Neuronal stem cell (in vitro differentiated cells): ENCODE results near the gene MRPL46.

Source experiments
- DNase-seq: peaks from one replicate; pipeline ENCODE4 v3.0.0-alpha.2; 2013; ENCODE audit warnings: low spot score
- H2AFZ ChIP-seq: one replicate; pipeline ENCODE4 v1.6.1; 2013; ENCODE audit warnings: mild to moderate bottlenecking, low read length, inconsistent platforms
- H2AK5ac ChIP-seq: 2 replicates; pipeline ENCODE4 v1.6.1; 2013; ENCODE audit warnings: low read depth, mild to moderate bottlenecking, inconsistent platforms, low read length, moderate library complexity, mixed read lengths
- H2BK120ac ChIP-seq: 2 replicates; pipeline ENCODE4 v1.6.1; 2013; ENCODE audit warnings: low read depth, mild to moderate bottlenecking, inconsistent platforms, low read length, moderate library complexity, mixed read lengths
- H2BK12ac ChIP-seq: one replicate; pipeline ENCODE4 v1.6.1; 2013; ENCODE audit warnings: low read length, inconsistent platforms
- H2BK15ac ChIP-seq: 2 replicates; pipeline ENCODE4 v1.6.1; 2013; ENCODE audit warnings: mild to moderate bottlenecking, low read length, inconsistent platforms, mixed read lengths
- H2BK5ac ChIP-seq: one replicate; pipeline ENCODE4 v1.6.1; 2013; ENCODE audit warnings: inconsistent platforms, mild to moderate bottlenecking, low read length, moderate library complexity
- H3K14ac ChIP-seq: one replicate; pipeline ENCODE4 v1.6.1; 2013; ENCODE audit warnings: low read length, inconsistent platforms
- H3K18ac ChIP-seq: 2 replicates; pipeline ENCODE4 v1.6.1; 2013; ENCODE audit warnings: low read length, inconsistent platforms
- H3K23ac ChIP-seq: 2 replicates; pipeline ENCODE4 v1.6.1; 2013; ENCODE audit warnings: low read depth, mild to moderate bottlenecking, mixed read lengths, low read length, inconsistent platforms; ENCODE audit not compliant: poor library complexity
- H3K27ac ChIP-seq: replicated peaks from 3 replicates; pipeline ENCODE4 v1.5.1; 2013; ENCODE audit warnings: low read length, inconsistent platforms
- H3K27me3 ChIP-seq, 3 experiments: 2 replicates each; pipeline ENCODE4 v1.6.1; 2013; ENCODE audit warnings: low read length in 3 of 3, mild to moderate bottlenecking in 2 of 3, inconsistent platforms in 1 of 3, low read depth in 1 of 3, mixed read lengths in 1 of 3, moderate library complexity in 1 of 3; ENCODE audit not compliant: control insufficient read depth in 3 of 3, insufficient read depth in 3 of 3
- H3K36me3 ChIP-seq, 2 donors: replicated peaks in 1 of 2; 2 replicates each; pipeline ENCODE4 v1.6.1; 2013; ENCODE audit warnings: low read length in 2 of 2; ENCODE audit not compliant: control insufficient read depth in 2 of 2, insufficient read depth in 2 of 2
- H3K4ac ChIP-seq: 2 replicates; pipeline ENCODE4 v1.6.1; 2013; ENCODE audit warnings: inconsistent platforms, mild to moderate bottlenecking, low read length, moderate library complexity
- H3K4me1 ChIP-seq, 2 donors: 1 replicate in 1 of 2; 2 replicates in 1 of 2; pipeline ENCODE4 v1.6.1; 2013; ENCODE audit warnings: low read length in 2 of 2, low read depth in 1 of 2; ENCODE audit not compliant: control insufficient read depth in 2 of 2, insufficient read depth in 1 of 2
- H3K4me2 ChIP-seq: one replicate; pipeline ENCODE4 v1.6.1; 2013; ENCODE audit warnings: mild to moderate bottlenecking, low read length, inconsistent platforms; ENCODE audit not compliant: insufficient read depth, poor library complexity, severe bottlenecking
- H3K4me3 ChIP-seq, 2 donors: 2 replicates each; pipeline ENCODE4 v1.5.1; 2013; ENCODE audit warnings: low read length in 2 of 2, mild to moderate bottlenecking in 2 of 2, inconsistent platforms in 1 of 2, moderate library complexity in 1 of 2
- H3K79me1 ChIP-seq: one replicate; pipeline ENCODE4 v1.6.1; 2013; ENCODE audit warnings: low read depth, mild to moderate bottlenecking, inconsistent platforms, low read length, moderate library complexity
- H3K9ac ChIP-seq: one replicate; pipeline ENCODE4 v1.6.1; 2013; ENCODE audit warnings: mild to moderate bottlenecking, low read depth, low read length, inconsistent platforms; ENCODE audit not compliant: poor library complexity
- H3K9me3 ChIP-seq, 2 donors: replicated peaks in 1 of 2; 2 replicates each; pipeline versions ENCODE3 to v1.6.1; 2013; ENCODE audit warnings: low read length in 2 of 2, mild to moderate bottlenecking in 2 of 2, inconsistent platforms in 1 of 2, low read depth in 1 of 2, mixed read lengths in 1 of 2, moderate library complexity in 1 of 2; ENCODE audit not compliant: control insufficient read depth in 2 of 2, insufficient read depth in 1 of 2
- H4K8ac ChIP-seq: one replicate; pipeline ENCODE4 v1.6.1; 2013; ENCODE audit warnings: low read depth, mild to moderate bottlenecking, inconsistent platforms, low read length, moderate library complexity
- H4K91ac ChIP-seq: one replicate; pipeline ENCODE4 v1.6.1; 2013; ENCODE audit warnings: low read length, low read depth, mild to moderate bottlenecking, inconsistent platforms; ENCODE audit not compliant: poor library complexity
- WGBS, 2 donors: extraction: QIAGEN DNeasy Blood & Tissue Kit; methylation state at CpG; one replicate each; pipeline ENCODE4 v1.1.7; 2013; ENCODE audit warnings: missing lambda C conversion rate in 2 of 2, mixed read lengths in 1 of 2; ENCODE audit not compliant: insufficient read length in 2 of 2, insufficient replicate concordance in 1 of 2; ENCODE audit errors: extremely low coverage in 2 of 2; 5-methylcytosine and 5-hydroxymethylcytosine counted together

The MRPL46 gene

DNA sequence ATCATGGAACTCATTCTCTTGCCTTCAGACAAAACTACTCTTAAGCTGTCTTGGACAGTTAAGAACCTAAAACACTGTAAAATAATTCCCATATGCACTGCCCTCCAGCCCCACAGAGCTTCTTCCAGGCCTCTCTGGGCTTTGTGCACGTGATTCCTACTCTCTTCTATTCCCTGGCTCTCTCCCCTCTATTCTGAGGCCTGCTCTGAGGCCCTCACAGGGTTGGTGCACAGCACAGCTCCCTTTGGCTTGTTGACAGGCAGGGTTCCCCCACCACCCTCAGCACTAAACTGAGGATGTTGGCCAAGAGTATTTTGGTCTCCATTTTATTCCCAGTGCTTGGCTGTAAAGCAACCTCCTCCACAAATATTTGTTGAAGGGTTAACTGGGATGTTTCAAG lies 13.5 kb downstream of the MRPL46 start:
- Histone ChIP-seq H3K14ac (no peak overlapping the region), H2AFZ (no peak overlapping the region), H4K8ac (no peak overlapping the region), H2BK12ac (no peak overlapping the region), H3K9ac (no peak overlapping the region), H3K4me3 (no peak overlapping the region), H2BK15ac (no peak overlapping the region), H2BK5ac (no peak overlapping the region), H3K4ac (no peak overlapping the region), H3K23ac (no peak overlapping the region), H3K36me3 (peaks cover 7 to 15% of the 10 kb centered on the region in 2 donors), H4K91ac (no peak overlapping the region), H3K4me2 (no peak overlapping the region), H3K79me1 (no peaks in the 10 kb centered on the region), H3K4me1 (peaks cover 0 to 2% of the 10 kb centered on the region in 2 donors), H3K27ac (no peak overlapping the region), H3K18ac (no peak overlapping the region), H3K27me3 (peaks cover 0 to 10% (median 0%) of the 10 kb centered on the region in 3 experiments), H2BK120ac (no peak overlapping the region), H3K9me3 (no peaks in the 10 kb centered on the region), H2AK5ac (no peak overlapping the region)
- WGBS, 2 donors = no CpG with 5 or more reads among the region's 1 CpG
- DNase-seq = no peak

GRCh38 chr15:88450125-88450798 lies 16.9 kb downstream of the MRPL46 start:
- no peak overlapping the region for H3K4me3 ChIP-seq
- H3K79me1 ChIP-seq = no peaks in the 10 kb centered on the region
- no peak overlapping the region for H3K4ac ChIP-seq
- peak; percentile 76 for DNase-seq
- H2BK120ac ChIP-seq = no peak overlapping the region
- H2AK5ac ChIP-seq = no peak overlapping the region
- H3K36me3 ChIP-seq = no peaks in the 10 kb centered on the region
- no peak overlapping the region for H4K91ac ChIP-seq
- no peak overlapping the region for H3K9ac ChIP-seq
- H3K27me3 ChIP-seq = peaks cover 0 to 20% (median 0%) of the 10 kb centered on the region in 3 experiments
- no peak overlapping the region for H4K8ac ChIP-seq
- H3K4me1 ChIP-seq = peaks cover 0 to 2% of the 10 kb centered on the region in 2 donors
- no peak overlapping the region for H3K14ac ChIP-seq
- no peak overlapping the region for H3K18ac ChIP-seq
- no peak overlapping the region for H2BK12ac ChIP-seq
- no CpG with 5 or more reads among the region's 12 CpGs for WGBS, 2 donors
- no peak overlapping the region for H2AFZ ChIP-seq
- H3K9me3 ChIP-seq = no peaks in the 10 kb centered on the region
- H3K27ac ChIP-seq = no peak overlapping the region
- H3K4me2 ChIP-seq = no peak overlapping the region
- no peak overlapping the region for H2BK15ac ChIP-seq
- no peak overlapping the region for H3K23ac ChIP-seq
- no peak overlapping the region for H2BK5ac ChIP-seq

GRCh38 chr15:88449581-88449980 lies 17.6 kb downstream of the MRPL46 start:
- Histone ChIP-seq H3K4me1 (no peaks in the 10 kb centered on the region), H4K91ac (no peak overlapping the region), H3K23ac (no peak overlapping the region), H3K9ac (no peak overlapping the region), H3K14ac (peak overlapping the region; percentile 5), H3K9me3 (no peaks in the 10 kb centered on the region), H3K4ac (no peak overlapping the region), H4K8ac (no peak overlapping the region), H2BK5ac (no peak overlapping the region), H2BK15ac (no peak overlapping the region), H2AFZ (no peak overlapping the region), H3K79me1 (no peaks in the 10 kb centered on the region), H3K18ac (no peak overlapping the region), H3K4me2 (no peak overlapping the region), H3K36me3 (no peaks in the 10 kb centered on the region), H2BK12ac (no peak overlapping the region), H2AK5ac (no peak overlapping the region), H3K4me3 (no peak overlapping the region), H3K27ac (no peak overlapping the region), H2BK120ac (no peak overlapping the region), H3K27me3 (peaks cover 0 to 20% (median 0%) of the 10 kb centered on the region in 3 experiments)
- DNase-seq = no peak
- WGBS, 2 donors = no CpG with 5 or more reads among the region's 8 CpGs

DNA sequence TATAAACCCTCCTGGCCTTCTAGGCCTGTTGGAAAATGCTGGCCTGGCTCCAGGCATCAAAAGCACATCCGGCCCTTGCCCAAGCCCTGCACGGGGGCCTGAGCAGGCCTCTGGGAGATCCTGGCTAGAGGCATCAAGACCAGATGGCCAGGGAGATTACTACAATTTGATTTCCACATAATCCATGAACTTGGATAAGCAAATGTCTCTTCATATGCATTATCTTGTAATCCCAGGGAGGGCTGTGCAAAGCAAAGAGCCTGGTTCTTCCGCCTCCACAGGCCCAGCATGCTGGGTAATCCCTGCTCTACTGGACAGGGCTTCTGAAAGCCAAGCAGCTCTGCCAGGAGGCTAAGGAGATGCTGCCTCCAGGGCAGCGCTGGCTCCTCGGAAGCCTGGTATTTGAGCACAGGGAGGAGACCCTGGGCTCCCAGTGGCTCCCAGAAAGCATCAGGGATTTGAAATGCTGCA lies 18.2 kb downstream of the MRPL46 start:
- Histone ChIP-seq H3K18ac (no peak overlapping the region), H3K4me2 (no peak overlapping the region), H2BK120ac (no peak overlapping the region), H3K4me1 (no peaks in the 10 kb centered on the region), H2BK5ac (no peak overlapping the region), H3K4ac (no peak overlapping the region), H3K23ac (no peak overlapping the region), H3K9ac (no peak overlapping the region), H3K14ac (no peak overlapping the region), H3K79me1 (no peaks in the 10 kb centered on the region), H4K8ac (no peak overlapping the region), H2BK15ac (no peak overlapping the region), H3K4me3 (no peak overlapping the region), H3K36me3 (no peaks in the 10 kb centered on the region), H2AK5ac (no peak overlapping the region), H2BK12ac (no peak overlapping the region), H2AFZ (no peak overlapping the region), H3K27me3 (peaks cover 0 to 20% (median 0%) of the 10 kb centered on the region in 3 experiments), H3K9me3 (no peaks in the 10 kb centered on the region), H3K27ac (no peak overlapping the region), H4K91ac (no peak overlapping the region)
- no peak for DNase-seq
- WGBS, 2 donors = no CpG with 5 or more reads among the region's 5 CpGs
